NOMO-1 treated with dmso at 0.1 percent for 144 hours (cell line): ENCODE measurements around the gene ATP11A.

Experiments
- DNase-seq: peaks from one replicate; lab custom pipeline; 2025; ENCODE audit not compliant: unreplicated experiment; lab: John Stamatoyannopoulos, UW

Gene ATP11A

DNA sequence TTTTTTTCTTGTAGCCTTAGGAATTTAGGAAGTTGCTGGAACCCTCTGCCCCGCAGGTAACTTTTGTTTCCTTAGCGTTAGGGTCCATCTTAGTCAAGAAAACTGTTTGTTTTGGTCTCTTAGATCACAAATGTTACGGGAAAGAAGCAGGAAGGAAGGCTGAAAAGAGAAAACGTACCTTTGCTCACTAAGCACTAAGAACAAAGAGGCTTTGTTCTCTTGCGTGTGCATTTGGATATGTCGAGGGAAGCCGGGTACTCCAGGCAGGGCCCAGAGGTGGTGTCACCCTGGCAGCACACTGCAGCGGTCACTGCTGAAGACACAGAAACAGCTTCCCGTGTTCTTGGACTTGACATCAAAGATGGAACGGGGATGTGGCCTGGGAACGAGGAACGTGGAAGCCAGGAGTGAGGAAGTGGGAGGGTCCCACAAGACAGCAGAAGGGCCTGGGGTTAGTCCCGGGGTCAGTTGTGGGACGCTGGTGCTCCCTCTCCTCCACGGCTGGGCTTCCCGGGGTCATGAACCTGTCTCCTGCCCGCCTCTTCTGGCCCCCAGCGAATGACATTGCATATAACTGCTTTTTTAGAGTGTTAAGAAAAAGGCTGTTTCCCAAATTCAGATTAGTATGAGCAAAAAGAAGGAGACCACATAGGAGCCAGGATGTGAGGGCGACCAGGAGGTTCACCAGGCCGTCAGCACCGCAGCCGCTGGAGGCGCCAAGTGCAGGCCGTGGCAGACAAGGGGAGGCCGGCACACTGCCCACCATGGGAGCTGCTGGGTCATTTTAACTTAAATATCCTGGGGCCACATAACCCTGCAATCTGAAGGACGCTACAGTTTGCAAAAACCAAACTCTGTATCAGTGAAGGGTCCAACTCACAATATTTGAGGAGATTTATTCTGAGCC, 31.6 kb downstream of the ATP11A start:
- DNase-seq, result no peak

DNA sequence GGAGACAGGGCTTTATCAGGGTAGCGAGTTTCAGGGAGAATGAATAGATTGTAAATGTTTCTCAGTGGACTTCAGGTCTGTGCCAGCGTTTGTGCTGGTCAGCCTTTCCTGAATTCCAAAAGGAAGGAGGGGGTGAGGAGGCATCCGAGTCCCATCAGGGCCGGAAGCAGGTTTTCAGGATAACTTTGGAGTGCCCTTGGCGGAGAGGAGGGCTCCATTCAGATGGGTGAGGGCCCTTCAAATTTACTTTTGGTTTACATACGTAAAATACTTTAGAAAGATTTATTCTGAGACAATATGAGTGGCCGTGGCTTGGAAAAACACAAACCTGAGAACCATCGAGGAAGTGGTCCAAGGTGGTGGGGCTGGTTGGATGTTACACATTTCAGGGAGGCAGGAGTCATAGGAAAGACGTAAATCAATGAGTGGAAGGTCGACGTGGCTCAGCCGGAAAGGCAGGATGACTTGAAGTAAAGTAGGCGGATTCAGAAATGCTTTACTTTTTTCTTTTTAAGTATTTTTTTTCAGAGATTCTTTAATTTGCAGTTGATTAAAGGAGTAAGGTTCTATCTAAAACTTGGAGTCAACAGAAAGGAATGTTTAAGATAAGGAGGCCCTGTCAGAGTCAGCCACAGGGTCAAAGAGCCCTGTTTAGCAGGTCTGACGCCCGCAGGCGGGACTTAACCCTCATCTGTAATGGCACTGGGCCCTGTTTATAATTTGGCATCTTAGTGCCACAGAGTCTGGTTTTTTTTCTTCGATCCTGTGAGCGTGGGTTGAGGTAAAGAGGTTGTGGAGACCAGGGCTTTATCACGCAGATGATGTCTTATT, 32.8 kb downstream of the ATP11A start:
- no peak for DNase-seq

DNA sequence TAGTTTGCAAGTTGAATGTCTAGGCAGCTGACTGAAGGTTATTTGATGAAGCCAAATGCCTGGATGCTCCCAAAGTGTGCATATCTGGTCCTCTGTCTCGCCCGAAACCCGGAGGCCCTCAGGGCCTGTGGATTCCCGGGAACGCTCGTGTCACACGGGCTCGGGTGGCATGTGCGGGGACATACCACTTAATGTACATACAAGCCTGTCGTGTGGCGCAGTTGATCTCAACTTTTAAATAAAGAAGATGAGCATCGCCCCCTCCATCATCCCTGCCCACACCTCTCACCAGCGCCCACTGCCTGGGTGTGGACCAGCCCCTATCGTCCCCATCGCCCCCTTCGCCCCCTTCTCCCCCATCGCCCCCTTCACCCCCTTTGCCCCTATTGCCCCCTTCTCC, 33.9 kb downstream of the ATP11A start:
- DNase-seq, result no peak

DNA sequence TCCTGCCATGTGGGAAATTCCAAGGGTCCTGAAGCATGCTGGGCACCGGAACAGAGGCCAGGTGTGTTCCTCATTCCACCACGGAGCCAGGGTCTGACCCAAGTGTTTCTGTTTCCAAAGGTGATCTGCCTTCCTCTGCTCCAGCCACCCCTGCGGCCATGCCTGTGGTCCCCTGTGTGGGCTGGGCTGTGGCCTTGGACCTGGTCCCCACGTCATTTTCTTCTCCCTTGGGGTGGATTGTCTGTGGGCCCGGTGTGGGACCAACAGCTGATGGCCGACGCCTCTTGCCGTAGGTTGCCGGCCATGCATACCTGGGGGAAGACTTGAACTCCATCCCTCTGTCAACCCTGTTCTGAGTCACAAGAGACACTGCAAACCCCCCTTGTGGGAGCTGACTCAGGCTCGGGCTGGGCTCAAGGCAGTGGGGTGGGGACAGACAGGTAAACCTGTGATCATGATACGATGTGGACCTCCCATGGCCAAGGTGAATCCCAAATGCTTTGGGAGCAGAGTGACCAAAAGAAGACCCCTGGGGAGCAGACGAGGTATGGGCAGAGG, 35.0 kb downstream of the ATP11A start:
- no peak for DNase-seq

DNA sequence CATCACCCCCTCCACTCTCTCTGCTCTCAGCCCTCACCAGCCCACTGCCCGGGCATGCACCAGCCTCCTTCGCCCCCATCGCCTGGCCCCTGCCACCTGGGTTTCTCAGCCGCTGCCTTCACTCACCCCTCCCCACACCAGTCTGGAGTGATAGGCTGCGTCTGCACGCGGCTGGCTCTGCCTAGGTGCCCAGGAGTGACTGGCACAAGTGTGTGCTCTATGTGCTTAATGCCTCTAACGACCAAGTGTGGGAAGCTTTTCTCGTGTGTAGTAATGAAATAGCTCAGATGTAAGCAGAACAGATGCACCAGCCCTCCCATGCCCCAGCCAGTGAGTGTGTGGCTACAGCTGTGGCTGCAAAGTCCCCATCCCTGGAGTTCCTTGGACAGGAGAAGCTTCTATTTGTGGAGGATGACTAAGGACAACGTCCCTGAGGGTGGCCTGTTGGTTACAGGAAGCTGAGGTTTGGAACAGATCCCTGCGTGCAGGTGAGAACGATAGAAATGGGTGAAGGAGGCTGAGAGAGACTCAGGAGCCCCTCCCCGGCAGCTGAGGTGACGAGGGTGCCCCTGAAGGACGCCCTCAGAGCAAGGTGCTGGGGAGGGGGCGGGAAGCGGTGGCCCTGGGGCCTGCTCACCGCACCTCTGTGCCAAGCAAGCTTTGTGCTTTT, 35.6 kb downstream of the ATP11A start:
- DNase-seq, result no peak

DNA sequence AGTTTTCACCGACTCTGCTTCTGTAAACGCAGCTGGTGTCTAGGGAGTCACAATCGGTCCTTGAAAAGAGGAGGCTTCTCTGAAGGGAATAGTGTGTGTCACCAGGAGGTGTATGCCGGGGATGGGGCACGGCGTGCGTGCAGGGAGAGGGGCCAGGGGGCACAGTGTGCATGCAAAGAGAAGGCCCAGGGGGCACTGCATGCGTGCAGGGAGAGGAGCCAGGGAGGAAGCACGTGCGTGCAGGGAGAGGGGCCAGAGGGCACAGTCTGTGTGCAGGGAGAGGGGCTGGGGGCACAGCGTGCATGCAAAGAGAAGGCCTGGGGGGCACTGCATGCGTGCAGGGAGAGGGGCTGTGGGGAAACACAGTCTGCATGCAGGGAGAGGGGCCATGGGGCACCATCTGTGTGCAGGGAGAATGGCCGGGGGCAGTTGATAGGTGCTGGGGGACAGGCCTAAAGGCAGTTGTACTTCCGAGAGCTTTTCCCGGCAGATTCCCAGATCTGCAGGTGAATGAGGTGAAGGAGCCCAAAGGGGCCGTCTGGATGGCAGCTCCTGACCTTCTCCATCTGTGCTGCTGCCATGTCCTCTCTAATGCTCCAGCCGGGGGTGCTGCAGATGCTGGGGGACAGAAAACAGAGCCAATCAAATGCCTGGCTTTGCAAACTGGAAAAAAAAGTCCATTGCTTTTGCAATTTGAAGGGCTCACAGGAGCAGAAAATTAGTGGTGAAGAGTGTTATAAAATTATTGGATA, 36.4 kb downstream of the ATP11A start:
- DNase-seq, result no peak

DNA sequence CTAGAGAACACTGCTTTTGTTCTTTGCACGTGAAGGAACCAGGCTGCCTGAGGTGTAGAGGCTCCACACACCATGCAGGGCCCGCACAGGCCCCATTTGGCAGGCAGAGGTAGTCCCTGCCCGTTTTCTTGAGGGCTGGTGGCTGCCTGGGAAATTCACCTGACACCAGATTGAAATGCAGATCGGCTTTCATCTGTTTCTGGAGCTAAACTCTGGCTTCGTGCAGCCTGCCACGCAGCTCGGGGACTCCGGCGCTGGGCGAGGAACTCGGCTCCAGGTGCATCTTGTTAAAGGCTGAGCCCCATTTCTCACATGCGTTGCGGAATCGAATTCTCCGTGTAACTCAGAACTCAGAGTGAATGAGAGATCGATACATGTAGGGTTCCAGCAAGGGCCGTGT, 37.7 kb downstream of the ATP11A start:
- DNase-seq, result no peak

DNA sequence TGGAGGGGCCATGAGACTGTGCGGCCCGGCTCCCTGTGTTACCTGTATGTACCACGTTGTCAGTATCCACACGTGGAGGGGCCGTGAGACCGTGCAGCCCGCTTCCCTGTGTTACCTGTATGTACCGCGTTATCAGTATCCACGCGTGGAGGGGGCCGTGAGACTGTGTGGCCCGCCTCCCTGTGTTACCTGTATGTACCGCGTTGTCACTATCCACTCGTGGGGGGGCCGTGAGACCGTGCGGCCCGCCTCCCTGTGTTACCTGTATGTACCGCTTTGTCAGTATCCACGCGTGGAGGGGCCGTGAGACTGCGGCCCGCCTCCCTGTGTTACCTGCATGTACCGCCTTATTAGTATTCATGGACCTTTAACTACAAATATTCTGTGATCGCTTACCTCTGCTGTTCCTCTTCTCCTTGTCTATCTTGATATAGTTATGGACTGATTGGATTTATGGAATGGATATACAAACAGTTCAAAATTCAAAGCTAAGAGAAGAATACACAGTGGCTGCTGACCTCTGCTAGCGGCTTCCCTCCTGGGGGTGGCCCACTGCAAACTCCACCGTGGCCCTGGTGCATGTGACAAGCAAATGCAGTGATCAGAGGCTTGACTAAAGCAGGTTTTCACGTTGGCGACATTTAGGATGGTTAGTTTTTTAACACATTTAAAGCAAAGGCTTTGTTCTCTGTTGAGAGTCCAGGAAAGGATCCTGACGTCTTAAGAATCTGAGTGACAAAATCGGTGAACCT, 38.7 kb downstream of the ATP11A start:
- no peak for DNase-seq

DNA sequence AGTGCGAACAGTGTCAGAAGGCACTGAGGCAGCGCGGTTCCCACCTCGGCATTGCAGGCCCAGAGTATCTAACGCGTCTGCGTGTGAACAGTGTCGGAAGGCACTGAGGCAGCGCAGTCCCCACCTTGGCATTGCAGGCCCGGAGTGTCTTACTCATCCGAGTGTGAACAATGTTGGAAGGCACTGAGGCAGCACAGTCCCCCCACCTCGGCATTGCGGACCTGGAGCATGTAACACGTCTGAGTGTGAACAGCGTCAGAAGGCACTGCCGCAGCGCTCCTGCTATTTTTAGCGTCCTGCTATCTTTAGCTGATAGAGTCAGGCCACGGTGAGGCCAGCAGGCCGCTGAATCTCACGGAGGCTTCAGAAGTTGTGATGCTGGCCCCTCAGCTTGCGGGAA, 39.6 kb downstream of the ATP11A start:
- DNase-seq, result no peak

DNA sequence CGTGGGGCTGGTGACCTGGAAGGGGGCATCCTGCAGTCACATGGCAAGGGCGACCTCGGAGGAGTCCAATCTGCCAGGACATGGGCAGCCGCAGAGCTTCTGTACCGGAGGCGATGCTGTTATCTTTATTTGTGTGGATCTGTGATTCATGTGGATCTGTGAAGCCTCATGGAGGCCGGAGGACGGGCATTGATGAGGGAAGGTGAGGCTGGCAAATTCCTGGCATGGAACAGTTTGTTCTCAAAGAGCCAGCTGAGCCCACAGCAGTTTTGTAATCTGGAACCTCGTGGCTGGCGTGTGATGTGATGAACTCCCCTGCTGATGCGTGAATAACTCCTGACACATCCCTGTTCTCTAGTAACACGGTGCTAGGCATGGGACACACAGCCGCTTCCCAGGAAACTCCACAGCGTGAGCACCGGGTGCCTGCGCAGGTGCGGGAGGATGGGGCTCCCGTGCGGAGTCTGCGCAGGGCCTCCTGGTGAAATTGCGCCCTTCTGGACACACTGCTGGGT, 40.4 kb downstream of the ATP11A start:
- DNase-seq, result no peak

DNA sequence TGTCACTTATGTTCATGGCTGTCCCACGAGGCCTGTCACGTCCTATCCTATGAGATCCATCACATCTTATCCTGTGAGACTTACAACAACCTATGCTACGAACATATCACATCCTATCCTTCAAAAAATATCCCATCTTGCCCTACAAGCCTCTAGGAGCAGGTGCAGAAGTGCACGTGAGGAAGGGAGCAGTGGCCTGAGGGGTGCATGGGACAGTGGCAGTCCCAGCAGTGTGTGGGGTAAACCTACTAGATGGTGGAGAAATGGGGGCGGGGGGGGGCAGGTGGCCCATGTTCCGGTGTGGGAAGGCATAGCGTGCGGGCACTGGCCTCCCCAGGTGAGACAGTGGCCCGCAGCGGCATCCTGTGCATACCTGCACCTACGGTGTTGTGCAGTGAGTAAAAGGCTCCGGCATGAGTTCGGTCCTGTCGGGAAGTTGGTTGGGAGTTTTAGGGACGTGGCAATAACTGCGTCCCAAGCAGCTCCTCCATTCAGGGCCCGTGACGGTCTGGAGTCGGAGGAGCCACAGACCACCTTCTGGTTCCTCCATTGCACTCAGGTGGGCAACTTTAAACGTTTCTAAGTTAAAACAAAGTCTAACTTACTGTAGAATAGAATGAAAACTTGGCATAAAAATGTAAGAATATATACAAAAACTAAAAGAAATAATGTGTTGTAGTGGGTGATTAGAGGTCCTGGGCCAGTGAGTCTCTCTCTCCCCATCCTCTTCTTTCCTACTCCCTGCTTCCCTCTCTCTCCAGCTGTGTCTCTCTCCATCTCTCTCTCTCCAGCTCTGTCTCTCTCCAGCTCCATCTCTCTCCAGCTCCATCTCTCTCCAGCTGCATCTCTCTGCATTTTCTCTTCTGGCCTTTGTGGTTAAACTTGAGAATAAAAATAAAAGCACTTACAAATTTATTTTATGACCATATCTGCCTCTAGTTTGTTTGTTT, 42.1 kb downstream of the ATP11A start:
- no peak for DNase-seq

DNA sequence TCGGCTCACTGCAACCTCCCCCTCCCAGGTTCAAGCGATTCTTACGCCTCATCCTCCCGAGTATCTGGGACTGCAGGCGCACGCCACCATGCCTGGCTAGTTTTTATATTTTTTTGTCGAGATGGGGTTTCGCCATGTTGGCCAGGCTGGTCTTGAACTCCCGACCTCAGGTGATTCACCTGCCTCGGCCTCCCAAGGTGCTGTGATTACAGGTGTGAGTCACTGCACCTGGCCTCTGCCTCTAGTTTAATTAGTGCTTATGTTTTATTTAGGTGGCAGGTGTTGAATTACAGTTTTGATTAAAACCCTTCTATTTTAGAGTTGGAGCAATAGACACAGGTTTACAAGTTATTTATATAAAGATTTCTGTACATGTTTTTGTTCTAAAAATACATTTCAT, 42.8 kb downstream of the ATP11A start:
- DNase-seq, result no peak

DNA sequence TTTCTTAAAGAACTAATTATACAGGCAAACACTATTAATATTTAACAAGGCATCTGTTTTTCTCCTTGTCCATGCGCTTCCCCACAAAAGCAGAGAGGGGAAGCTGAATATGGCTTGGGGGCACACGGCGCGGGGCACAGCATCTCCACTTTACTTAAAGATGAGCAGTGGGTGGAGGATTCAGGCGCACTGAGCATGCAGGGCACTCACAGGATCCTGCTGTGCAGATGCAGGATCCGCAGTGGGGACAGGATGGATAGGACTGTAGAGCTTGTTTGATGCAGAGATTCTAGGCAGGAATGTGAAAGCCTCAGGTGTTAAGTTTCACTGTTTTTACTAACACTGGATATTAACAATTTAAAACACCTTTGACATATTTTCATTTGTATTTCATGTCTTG, 43.3 kb downstream of the ATP11A start:
- no peak for DNase-seq

DNA sequence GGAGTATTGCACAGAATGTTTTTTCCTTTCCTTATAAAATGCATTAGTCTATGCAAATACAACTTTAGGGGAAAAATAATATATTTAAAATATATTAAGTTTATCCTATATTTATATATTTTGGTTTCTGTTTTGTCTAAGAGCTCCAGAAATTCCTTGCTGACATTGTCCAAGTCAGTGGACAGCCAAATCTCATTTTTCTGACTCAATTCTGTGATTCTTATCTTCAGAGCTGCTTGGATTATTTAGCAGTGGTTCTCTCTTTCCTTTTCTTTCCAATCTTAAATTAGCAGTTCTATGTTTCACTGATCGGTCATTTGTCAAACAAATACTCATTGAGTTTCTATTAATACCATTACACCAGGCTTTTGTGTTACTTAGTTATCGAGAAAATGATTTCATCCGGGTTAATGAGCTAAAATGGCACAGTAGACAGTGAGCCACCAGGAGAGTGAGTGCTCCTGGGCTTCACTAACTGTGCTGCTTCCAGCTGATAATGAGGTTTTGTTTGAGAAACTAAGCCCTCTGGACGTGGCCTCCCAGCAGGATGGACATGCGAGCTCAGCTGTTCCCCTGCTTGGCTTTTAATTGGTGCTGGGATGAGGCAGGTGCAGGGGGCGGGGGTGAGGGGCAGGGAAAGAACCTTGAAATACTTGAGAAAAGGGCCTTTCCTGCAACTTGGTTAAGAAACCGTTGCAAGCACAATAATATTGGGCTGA, 44.0 kb downstream of the ATP11A start:
- no peak for DNase-seq

DNA sequence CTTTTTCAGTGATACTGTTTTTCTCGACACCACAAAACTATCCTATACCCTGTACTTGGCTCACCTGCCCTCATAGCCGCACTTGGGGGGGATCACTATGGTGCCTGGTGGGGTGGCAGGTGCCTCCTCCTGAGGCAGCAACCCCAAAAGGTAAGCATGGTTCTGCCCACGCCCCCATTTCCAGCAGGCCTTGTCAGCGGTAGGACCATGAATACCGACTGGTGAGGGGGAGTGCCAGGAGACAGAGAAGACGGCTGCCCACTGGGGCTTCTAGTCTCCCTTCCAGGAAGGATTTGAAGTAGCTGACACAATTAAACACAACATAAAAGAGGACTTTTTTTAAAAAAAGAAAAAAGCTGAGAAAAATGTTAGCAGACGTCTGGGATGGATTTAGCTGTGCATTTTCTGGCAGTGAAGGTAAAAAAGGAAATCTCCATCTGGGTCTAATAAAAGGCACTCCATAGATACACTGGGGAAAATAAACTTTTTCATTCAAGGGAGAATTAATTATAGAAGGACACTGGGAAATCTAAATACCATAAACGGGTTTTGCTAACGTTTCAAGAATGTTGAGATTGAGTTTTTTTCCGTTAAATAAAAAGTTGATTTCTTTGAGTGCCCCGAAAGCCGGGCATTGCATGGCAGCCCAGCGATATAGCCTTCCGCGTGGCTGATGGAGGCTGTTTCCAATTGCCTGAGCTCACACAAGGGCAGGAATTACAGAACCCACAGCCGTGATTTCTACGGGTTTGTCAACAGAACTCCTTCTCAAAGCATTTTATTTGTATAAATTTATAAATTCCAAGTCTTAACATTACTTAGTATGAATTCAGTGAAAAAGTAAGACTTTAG, 45.1 kb downstream of the ATP11A start:
- no peak for DNase-seq

DNA sequence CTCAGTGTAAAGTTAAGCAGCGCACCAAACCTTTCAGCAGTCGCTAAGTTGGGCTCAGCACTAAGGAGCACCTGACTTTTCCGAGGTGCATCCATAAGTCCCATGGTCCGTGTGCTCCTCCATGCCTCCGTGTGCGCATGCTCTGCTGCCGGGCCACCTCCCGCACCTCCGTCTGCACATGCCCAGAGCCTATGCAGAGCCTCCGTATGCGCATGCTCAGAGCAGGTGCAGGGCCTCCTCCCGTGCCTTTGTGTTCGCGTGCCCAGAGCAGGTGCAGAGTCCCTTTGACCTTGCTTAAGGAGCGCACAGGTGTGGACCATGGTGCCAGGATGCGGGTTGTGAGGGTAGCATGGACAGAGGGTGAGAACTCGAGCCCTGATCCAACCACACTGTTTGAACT, 46.0 kb downstream of the ATP11A start:
- DNase-seq, result no peak

DNA sequence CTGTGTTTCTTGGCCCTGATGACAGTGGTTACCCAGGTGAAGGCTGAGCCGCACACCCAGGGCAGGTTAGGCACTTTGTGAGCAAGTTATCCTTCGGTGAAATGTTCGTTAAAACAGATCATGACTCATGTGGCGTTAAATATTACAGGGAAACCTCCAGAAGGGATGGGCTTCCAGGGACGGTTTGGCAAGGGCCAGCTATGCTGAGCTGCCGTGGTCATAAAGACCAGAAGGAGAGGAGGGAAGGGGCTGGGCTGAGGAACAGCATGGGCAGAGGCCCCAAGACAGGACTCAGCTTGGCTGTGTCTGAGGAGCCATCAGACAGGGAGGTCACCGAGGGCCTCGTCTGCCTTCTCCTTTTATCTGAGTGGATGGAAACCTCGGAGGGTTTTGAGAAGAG, 47.5 kb downstream of the ATP11A start:
- DNase-seq, result no peak
